H7 (cell line): ENCODE data around the gene NEUROG1. TPM values are rescaled to one million over a fixed set of nuclear protein-coding genes. Genes with fewer than 3 reads are reported as not detected.

Experiments used
- DNase-seq: peaks from one replicate; pipeline ENCODE4 v3.0.0; 2012
- H3K27me3 ChIP-seq: 2 replicates; pipeline ENCODE4 v1.6.0; 2011; ENCODE audit warnings: mild to moderate bottlenecking, low read length; ENCODE audit not compliant: control insufficient read depth, insufficient read depth
- H3K36me3 ChIP-seq: replicated peaks from 2 replicates; pipeline ENCODE4 v1.5.1; 2011; ENCODE audit warnings: low read length; ENCODE audit not compliant: control insufficient read depth, insufficient read depth
- H3K4me3 ChIP-seq: 2 replicates; pipeline ENCODE4 v1.5.1; 2011; ENCODE audit warnings: low read depth, mild to moderate bottlenecking, control low read depth, low read length, moderate library complexity; ENCODE audit not compliant: insufficient read depth
- total RNA-seq: library from RNA; depleted of rRNA; stranded (reverse); fragments of >200 nt; shearing (Covaris generic); gene quantifications from 2 replicates; pipeline ENCODE4 v1.2.3, GENCODE V29; 2014

The NEUROG1 gene
- total RNA-seq, 1 experiment from 2014 or later, result not detected

- peak; percentile 77 for DNase-seq
Observed at GRCh38 chr5:135553688-135554462, 18.1 kb upstream of the NEUROG1 start.

GRCh38 chr5:135551593-135552447, 16.1 kb upstream of the NEUROG1 start:
- Histone ChIP-seq H3K27me3 (peaks cover 49% of the 10 kb centered on the region), H3K36me3 (no peaks in the 10 kb centered on the region), H3K4me3 (no peak overlapping the region)
- peak; percentile 76 for DNase-seq

More at GRCh38 chr5:135553688-135554462, 18.1 kb upstream of the NEUROG1 start:
- peaks cover 31% of the 10 kb centered on the region for H3K27me3 ChIP-seq
- H3K36me3 ChIP-seq, result no peaks in the 10 kb centered on the region
- no peak overlapping the region for H3K4me3 ChIP-seq

- Histone ChIP-seq H3K27me3 (peaks cover 72% of the 10 kb centered on the region), H3K36me3 (no peaks in the 10 kb centered on the region), H3K4me3 (no peak overlapping the region)
- DNase-seq, result no peak
Observed at GRCh38 chr5:135549413-135549812, 13.6 kb upstream of the NEUROG1 start.

GRCh38 chr5:135547590-135548254, 12.0 kb upstream of the NEUROG1 start:
- no peak for DNase-seq
- no peaks in the 10 kb centered on the region for H3K36me3 ChIP-seq
- H3K27me3 ChIP-seq, result peaks cover 89% of the 10 kb centered on the region
- H3K4me3 ChIP-seq, result no peak overlapping the region

GRCh38 chr5:135546912-135547311, 11.1 kb upstream of the NEUROG1 start:
- peaks cover 97% of the 10 kb centered on the region for H3K27me3 ChIP-seq
- no peaks in the 10 kb centered on the region for H3K36me3 ChIP-seq
- no peak for DNase-seq
- H3K4me3 ChIP-seq, result no peak overlapping the region

- no peak for DNase-seq
- no peak overlapping the region for H3K4me3 ChIP-seq
- H3K36me3 ChIP-seq, result no peaks in the 10 kb centered on the region
- peaks cover 100% of the 10 kb centered on the region for H3K27me3 ChIP-seq
Observed at GRCh38 chr5:135546101-135546500, 10.3 kb upstream of the NEUROG1 start.

- Histone ChIP-seq H3K27me3 (peaks cover 100% of the 10 kb centered on the region), H3K4me3 (no peak overlapping the region), H3K36me3 (no peaks in the 10 kb centered on the region)
- DNase-seq, result peak; percentile 64
Observed at GRCh38 chr5:135545099-135545498, 9.3 kb upstream of the NEUROG1 start.

GRCh38 chr5:135543485-135544304, 7.9 kb upstream of the NEUROG1 start:
- Histone ChIP-seq H3K36me3 (no peaks in the 10 kb centered on the region), H3K27me3 (peaks cover 100% of the 10 kb centered on the region), H3K4me3 (peak overlapping the region; percentile 10)
- peak; percentile 86 for DNase-seq

- DNase-seq, result no peak
- Histone ChIP-seq H3K27me3 (peaks cover 100% of the 10 kb centered on the region), H3K4me3 (no peak overlapping the region), H3K36me3 (no peaks in the 10 kb centered on the region)
Observed at GRCh38 chr5:135543001-135543484, 7.3 kb upstream of the NEUROG1 start.

- DNase-seq, result no peak
- H3K4me3 ChIP-seq, result no peak overlapping the region
Observed at GRCh38 chr5:135541807-135542502, 6.2 kb upstream of the NEUROG1 start.

GRCh38 chr5:135539430-135540005, 3.8 kb upstream of the NEUROG1 start:
- H3K27me3 ChIP-seq, result peaks cover 100% of the 10 kb centered on the region
- DNase-seq, result no peak
- no peaks in the 10 kb centered on the region for H3K36me3 ChIP-seq
- no peak overlapping the region for H3K4me3 ChIP-seq

More at GRCh38 chr5:135541807-135542502, 6.2 kb upstream of the NEUROG1 start:
- Histone ChIP-seq H3K27me3 (peaks cover 100% of the 10 kb centered on the region), H3K36me3 (no peaks in the 10 kb centered on the region)

GRCh38 chr5:135538261-135538660, 2.5 kb upstream of the NEUROG1 start:
- no peak for DNase-seq
- H3K4me3 ChIP-seq, result no peak overlapping the region
- peaks cover 100% of the 10 kb centered on the region for H3K27me3 ChIP-seq
- no peaks in the 10 kb centered on the region for H3K36me3 ChIP-seq

- Histone ChIP-seq H3K36me3 (no peaks in the 10 kb centered on the region), H3K4me3 (no peak overlapping the region), H3K27me3 (peaks cover 100% of the 10 kb centered on the region)
- DNase-seq, result no peak
Observed at GRCh38 chr5:135537745-135538144, 2.0 kb upstream of the NEUROG1 start.
